Endothelial cell (in vitro differentiated cells): ENCODE measurements around the gene AIF1. TPM values are rescaled to one million over a fixed set of nuclear protein-coding genes. Genes with fewer than 3 reads are reported as not detected.

ENCODE experiments used
- DNase-seq: peaks from one replicate; pipeline ENCODE4 v3.0.0; 2021; ENCODE audit warnings: low spot score
- H3K27ac Mint-ChIP-seq: one replicate; pipeline ENCODE4 v1.8.0; 2021; ENCODE audit warnings: mixed read lengths, inconsistent platforms; ENCODE audit not compliant: unreplicated experiment
- H3K27me3 Mint-ChIP-seq: one replicate; pipeline ENCODE4 v1.8.0; 2021; ENCODE audit warnings: mild to moderate bottlenecking, moderate library complexity, mixed read lengths, inconsistent platforms; ENCODE audit not compliant: unreplicated experiment
- H3K36me3 Mint-ChIP-seq: one replicate; pipeline ENCODE4 v1.8.0; 2021; ENCODE audit warnings: mild to moderate bottlenecking, low read depth, mixed read lengths, inconsistent platforms; ENCODE audit not compliant: unreplicated experiment
- H3K4me1 Mint-ChIP-seq: one replicate; pipeline ENCODE4 v1.8.0; 2021; ENCODE audit warnings: mild to moderate bottlenecking, mixed read lengths, inconsistent platforms; ENCODE audit not compliant: unreplicated experiment
- H3K4me3 Mint-ChIP-seq: one replicate; pipeline ENCODE4 v1.8.0; 2021; ENCODE audit warnings: mild to moderate bottlenecking, mixed read lengths, inconsistent platforms; ENCODE audit not compliant: unreplicated experiment
- H3K9me3 Mint-ChIP-seq: one replicate; pipeline ENCODE4 v1.8.0; 2021; ENCODE audit warnings: mixed read lengths, inconsistent platforms; ENCODE audit not compliant: unreplicated experiment
- CTCF ChIP-seq: fragments of 200-600 bp; sonication (generic); IDR thresholded peaks from one replicate; pipeline ENCODE4 v1.5.0; 2021; ENCODE audit warnings: antibody characterized with exemption; ENCODE audit not compliant: unreplicated experiment
- total RNA-seq: library from RNA; stranded (reverse); fragmentation: NEBNext Ultra II Directional; extraction: Animal tissue kit (Norgen Biotek cat#: 25700); gene quantifications from one replicate; pipeline ENCODE4 v1.2.1, GENCODE V29; 2021; ENCODE audit not compliant: unreplicated experiment

AIF1 gene
- total RNA-seq, 1 donor from 2014 or later: 22.8 TPM

DNA sequence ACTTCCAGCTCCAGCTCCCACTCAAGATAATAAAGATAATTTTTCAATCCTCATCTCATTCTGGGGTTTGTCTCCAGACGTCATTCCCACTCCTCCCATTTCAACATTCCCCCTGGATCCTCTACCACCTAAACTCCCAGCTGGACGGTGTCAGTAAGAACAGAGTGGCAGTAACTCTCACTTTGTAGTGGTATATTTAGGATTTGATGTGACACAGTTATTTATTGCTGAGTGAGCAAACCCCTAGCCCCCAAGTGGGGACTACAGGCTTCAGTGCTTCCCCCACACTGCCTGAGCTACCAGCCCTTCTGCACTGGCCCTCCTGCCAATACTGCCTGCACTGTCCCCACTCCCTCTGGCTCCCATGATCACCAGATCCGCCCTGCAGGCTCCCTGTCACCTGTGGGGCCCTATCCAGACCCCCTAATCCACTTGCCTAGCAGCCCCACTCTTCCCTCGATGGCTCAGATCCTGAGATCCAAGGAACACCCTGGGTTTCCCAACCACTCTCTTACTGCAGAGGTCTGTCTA lies 43.2 kb downstream of the AIF1 start:
- H3K9me3 Mint-ChIP-seq: no peaks in the 10 kb centered on the region

DNA sequence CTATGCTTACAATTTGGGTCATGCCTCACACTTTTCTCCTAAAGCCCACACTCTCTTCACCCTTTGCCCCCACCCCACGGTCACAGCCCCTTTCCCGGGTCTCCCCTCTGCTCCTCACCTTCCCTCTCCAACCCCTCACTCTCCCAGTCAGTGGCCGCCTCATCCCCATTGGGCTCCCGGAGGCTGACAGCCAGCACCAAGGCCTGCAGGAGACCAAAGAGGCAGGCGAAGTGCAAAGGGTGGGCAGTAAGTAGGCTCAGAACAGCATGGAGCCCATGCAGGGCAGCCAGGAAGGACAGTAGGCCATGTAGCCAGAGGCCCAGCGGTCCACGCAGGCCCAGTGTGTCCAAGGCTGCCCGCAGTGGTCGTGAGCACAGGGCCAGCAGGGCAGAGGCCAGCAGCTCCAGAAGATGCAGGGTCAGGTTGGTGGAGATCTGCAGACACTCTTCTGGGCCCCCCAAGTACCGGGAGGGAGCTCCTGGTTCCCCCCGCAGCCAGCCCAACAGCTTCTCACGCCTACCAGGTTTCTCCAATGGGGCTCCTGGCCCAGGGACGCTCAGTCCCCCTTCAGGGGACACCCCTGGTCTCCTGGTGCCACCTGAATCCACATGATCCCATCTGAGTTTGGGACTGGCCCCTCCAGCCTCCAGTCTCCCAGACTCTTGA lies 44.1 kb downstream of the AIF1 start:
- Mint-ChIP-seq H3K27me3 (peaks cover 10% of the 10 kb centered on the region), H3K4me3 (peak overlapping the region; percentile 77), H3K4me1 (peaks cover 25% of the 10 kb centered on the region), H3K9me3 (no peaks in the 10 kb centered on the region), H3K27ac (no peak overlapping the region), H3K36me3 (peaks cover 4% of the 10 kb centered on the region)
- no peak for TF ChIP-seq CTCF
- no peak for DNase-seq

More for the DNA sequence above, 43.2 kb downstream of the AIF1 start:
- peak overlapping the region; percentile 62 for H3K4me3 Mint-ChIP-seq
- TF ChIP-seq CTCF: no peak
- peak overlapping the region; percentile 48 for H3K27ac Mint-ChIP-seq
- H3K36me3 Mint-ChIP-seq: peaks cover 4% of the 10 kb centered on the region
- peaks cover 16% of the 10 kb centered on the region for H3K4me1 Mint-ChIP-seq
- H3K27me3 Mint-ChIP-seq: peaks cover 7% of the 10 kb centered on the region
- DNase-seq: no peak

GRCh38 chr6:31659649-31660380 lies 44.8 kb downstream of the AIF1 start:
- no peak for TF ChIP-seq CTCF

DNA sequence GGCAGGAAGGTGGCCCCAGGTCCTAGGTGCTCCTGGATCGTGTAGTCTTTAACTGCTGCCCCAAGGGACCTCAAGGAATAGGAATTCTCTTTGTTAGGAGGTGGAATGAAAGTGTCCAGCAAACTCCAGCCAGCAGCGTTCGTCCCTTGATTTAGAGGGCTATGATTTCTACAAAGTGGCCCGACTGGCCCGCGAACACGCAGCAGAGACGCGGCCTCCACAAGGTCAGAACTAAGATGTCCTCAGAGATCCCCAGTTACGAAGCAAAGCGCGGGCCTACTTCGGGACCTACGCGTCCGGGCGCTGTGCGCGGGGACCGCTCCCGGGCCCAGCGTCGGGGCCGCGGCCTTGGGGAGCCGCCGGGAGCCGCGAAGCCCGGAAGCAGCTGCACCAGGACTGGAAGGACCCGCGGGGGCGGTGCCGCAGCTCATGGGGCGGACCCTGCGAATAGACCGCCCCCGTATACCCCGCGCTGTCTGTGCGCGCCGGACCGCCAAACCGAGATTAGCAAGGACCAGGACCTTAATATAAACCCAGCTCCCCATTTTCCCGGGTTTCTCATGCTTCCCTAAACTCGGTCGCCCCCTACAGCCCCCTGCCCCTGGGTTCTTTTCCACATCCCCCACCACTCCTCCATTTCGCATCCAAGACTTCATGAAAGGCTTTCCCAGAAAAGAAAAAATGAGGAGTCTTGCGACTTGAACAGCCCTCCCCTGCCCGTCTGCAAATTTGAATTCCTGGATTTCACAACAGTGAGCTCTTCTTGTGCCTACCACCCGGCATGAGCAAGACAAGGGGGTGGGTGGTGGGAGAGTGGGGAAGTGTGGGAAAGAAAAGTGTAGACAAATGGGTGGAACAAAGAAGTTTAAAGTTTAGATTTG lies 45.6 kb downstream of the AIF1 start, which contains the start of gene C6orf47:
TSS of gene C6orf47 (minus strand) at position 398 of the 881 bp plus-strand sequence. CDS start 831 bp downstream, outside the sequence.
- peaks cover 33% of the 10 kb centered on the region for H3K4me1 Mint-ChIP-seq
- H3K27ac Mint-ChIP-seq: peak within 1 kb of the TSS; percentile 84
- no peaks in the 10 kb centered on the region for H3K9me3 Mint-ChIP-seq

More at GRCh38 chr6:31659649-31660380, 44.8 kb downstream of the AIF1 start:
- Mint-ChIP-seq H3K36me3 (peaks cover 4% of the 10 kb centered on the region), H3K27ac (peak overlapping the region; percentile 84), H3K4me3 (peak overlapping the region; percentile 91), H3K27me3 (peaks cover 10% of the 10 kb centered on the region), H3K9me3 (no peaks in the 10 kb centered on the region), H3K4me1 (peaks cover 32% of the 10 kb centered on the region)
- DNase-seq: no peak

More for the DNA sequence above, 45.6 kb downstream of the AIF1 start, which contains the start of gene C6orf47:
- no peak for TF ChIP-seq CTCF
- peak within 1 kb of the TSS; percentile 91 for H3K4me3 Mint-ChIP-seq
- peak; percentile 75 for DNase-seq
- H3K27me3 Mint-ChIP-seq: peaks cover 7% of the 10 kb centered on the region
- H3K36me3 Mint-ChIP-seq: peaks cover 4% of the 10 kb centered on the region
